ENCODE measurements around the gene CRACR2B.

CRACR2B gene

DNA sequence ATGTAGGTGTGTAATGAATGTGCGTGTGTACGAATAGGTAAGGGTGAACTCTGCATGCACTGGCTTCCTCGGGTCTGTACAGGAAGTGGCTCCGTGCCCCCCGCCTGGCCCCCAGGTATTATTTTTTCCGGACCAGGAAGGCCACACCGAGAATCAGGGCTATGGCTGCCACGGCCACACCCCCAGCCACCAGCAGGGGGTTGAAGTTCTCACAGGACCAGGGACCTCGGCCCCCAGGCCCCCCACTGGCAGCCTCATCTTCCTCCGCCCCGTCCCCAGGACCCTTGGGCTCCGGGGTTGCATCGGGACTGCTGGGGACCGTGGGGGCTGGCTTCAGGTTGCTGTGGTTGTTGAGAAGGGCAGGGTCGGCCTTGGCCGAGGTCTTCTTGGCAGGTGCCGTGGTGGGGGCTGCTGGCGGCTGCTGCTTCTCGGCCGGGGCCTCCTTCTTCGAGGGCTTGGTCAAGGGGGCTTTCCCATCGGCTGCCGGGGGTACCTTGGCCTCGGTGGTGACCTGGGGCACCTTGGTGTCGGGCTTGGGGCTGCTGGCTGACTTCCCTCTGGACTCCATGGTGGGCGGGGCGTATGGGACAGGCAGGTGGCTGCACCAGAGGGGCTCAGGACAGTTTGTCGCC lies 39.6 kb upstream of the CRACR2B start:
- POLR2A ChIA-PET = no interaction called here
- TF ChIP-seq ZNF600 (tag by site-specific recombination; IDR thresholded peaks at IDR 0.05) (no peak), ZNF473 (tag by site-specific recombination; IDR thresholded peaks at IDR 0.05) (no peak), GFI1B (tag by site-specific recombination; IDR thresholded peaks at IDR 0.05) (no peak), YY2 (tag by site-specific recombination; IDR thresholded peaks at IDR 0.05) (no peak), GLI2 (tag by site-specific recombination; IDR thresholded peaks at IDR 0.05; ENCODE audit: borderline replicate concordance, low read depth) (no peak), ZNF560 (tag by site-specific recombination; IDR thresholded peaks at IDR 0.05; ENCODE audit: borderline replicate concordance) (no peak), SETDB1 (IDR thresholded peaks at IDR 0.05; ENCODE audit: insufficient read length, low read length) (no peak), SP2 (tag by site-specific recombination; IDR thresholded peaks at IDR 0.05) (no peak)
- TF ChIP-seq, protein P1, sequence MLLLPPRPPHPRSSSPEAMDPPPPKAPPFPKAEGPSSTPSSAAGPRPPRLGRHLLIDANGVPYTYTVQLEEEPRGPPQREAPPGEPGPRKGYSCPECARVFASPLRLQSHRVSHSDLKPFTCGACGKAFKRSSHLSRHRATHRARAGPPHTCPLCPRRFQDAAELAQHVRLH (tag by site-specific recombination; IDR thresholded peaks at IDR 0.05) = no peak
- TF ChIP-seq, protein P2, sequence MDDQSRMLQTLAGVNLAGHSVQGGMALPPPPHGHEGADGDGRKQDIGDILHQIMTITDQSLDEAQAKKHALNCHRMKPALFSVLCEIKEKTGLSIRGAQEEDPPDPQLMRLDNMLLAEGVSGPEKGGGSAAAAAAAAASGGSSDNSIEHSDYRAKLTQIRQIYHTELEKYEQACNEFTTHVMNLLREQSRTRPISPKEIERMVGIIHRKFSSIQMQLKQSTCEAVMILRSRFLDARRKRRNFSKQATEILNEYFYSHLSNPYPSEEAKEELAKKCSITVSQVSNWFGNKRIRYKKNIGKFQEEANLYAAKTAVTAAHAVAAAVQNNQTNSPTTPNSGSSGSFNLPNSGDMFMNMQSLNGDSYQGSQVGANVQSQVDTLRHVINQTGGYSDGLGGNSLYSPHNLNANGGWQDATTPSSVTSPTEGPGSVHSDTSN (CRISPR knock-in tag; IDR thresholded peaks at IDR 0.05) = no peak
- no peak overlapping the region for H3K4me3 ChIP-seq (ENCODE audit: low read depth, low read length)
- CTCF ChIA-PET = no interaction called here
- H3K27ac ChIP-seq (ENCODE audit: extremely low read depth, low read depth, low read length) = no peak overlapping the region
- H3K36me3 ChIP-seq (ENCODE audit: control insufficient read depth in 2 of 2, insufficient read depth in 1 of 2, low read length in 2 of 2) = peaks cover 0 to 33% of the 10 kb centered on the region in 2 experiments; a peak in 2 of 3 replicates
- H3K9me3 ChIP-seq (ENCODE audit: control insufficient read depth, insufficient read depth, low read depth, low read length) = no peaks in the 10 kb centered on the region
- H3K4me1 ChIP-seq (ENCODE audit: control insufficient read depth, insufficient read depth, low read length) = no peaks in the 10 kb centered on the region

DNA sequence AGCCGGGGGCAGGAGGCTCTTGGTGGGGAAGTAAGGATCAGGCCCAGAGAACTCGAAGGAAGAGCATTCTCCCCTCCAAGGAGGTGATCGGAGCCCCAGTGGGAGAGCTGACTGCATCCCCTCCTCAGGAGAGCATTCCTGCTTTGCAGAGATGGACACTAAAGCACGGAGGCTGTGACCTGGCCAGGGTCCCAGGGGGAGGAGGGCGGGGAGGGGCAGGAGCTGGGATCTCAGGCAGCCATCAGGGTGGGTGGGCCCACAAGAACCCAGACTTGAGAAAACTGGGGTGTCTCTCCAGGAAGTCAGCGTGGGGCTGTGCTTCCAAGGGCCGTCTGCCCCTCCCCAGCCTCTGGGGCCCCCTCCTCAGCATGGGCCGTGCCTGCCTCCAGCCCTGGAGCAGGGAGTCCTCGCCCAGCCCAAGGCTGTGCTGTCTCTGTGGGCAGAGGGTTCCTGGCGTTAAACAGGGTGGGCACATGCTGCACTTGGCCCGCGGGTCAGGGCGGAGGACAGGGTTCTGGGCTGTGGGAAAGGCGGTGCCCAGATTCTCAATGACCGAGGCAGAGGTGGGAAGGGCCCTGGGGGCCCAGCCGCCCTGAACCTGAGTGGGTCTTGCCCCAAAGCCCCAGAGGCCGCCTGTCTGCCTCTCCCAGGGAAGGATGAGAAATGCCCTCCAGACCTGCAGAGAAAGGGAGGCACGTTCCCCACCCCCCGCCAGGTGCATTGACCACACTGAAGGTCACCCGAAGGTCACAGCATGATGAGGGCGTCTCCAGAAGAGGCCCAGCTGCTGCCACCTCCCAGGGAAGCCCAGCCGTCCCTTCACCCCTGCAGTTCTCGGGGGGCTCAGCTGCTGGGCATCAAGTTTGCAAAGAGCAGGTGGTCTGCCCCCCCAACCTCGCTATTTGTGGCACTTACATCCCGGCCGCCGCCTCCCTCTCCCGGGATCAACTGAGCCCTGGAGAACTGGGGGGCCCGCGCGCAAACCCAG lies 38.5 kb upstream of the CRACR2B start:
- no peak overlapping the region for H3K4me3 ChIP-seq (ENCODE audit: low read depth, low read length)
- TF ChIP-seq ZNF473 (tag by site-specific recombination; IDR thresholded peaks at IDR 0.05) (no peak), BCL11B (tag by site-specific recombination; IDR thresholded peaks at IDR 0.05; ENCODE audit: low read depth) (peak; percentile 58; the same call in 1 of the 2 replicates), ZNF311 (tag by site-specific recombination; IDR thresholded peaks at IDR 0.05; ENCODE audit: borderline replicate concordance) (no peak), KLF9 (tag by site-specific recombination; IDR thresholded peaks at IDR 0.05; ENCODE audit: low read depth) (no peak), TCF7L2 (IDR thresholded peaks at IDR 0.05; ENCODE audit: borderline replicate concordance, low read depth, low read length) (no peak), ZNF48 (tag by site-specific recombination; IDR thresholded peaks at IDR 0.05) (no peak), GLIS2 (tag by site-specific recombination; IDR thresholded peaks at IDR 0.05) (peak; percentile 52; the same call in 1 of the 2 replicates), ZNF610 (tag by site-specific recombination; IDR thresholded peaks at IDR 0.05; ENCODE audit: borderline replicate concordance) (no peak), SP3 (tag by site-specific recombination; IDR thresholded peaks at IDR 0.05) (no peak), ZNF184 (tag by site-specific recombination; IDR thresholded peaks at IDR 0.05) (no peak), ZNF341 (tag by site-specific recombination; IDR thresholded peaks at IDR 0.05; ENCODE audit: low read depth) (peak; percentile 34), GLIS1 (tag by site-specific recombination; IDR thresholded peaks at IDR 0.05) (peak; percentile 48; the same call in 1 of the 2 replicates)
- no peaks in the 10 kb centered on the region for H3K9me3 ChIP-seq (ENCODE audit: control insufficient read depth, insufficient read depth, low read depth, low read length)
- H3K27ac ChIP-seq (ENCODE audit: extremely low read depth, low read depth, low read length) = no peak overlapping the region
- H3K36me3 ChIP-seq (ENCODE audit: control insufficient read depth in 2 of 2, insufficient read depth in 1 of 2, low read length in 2 of 2) = peaks cover 0 to 37% of the 10 kb centered on the region in 2 experiments; a peak in 2 of 3 replicates
- H3K4me1 ChIP-seq (ENCODE audit: control insufficient read depth, insufficient read depth, low read length) = no peaks in the 10 kb centered on the region
- ChIA-PET POLR2A (interaction anchor here (0.6 to 2.2 kb wide), 9 partner anchors 10 to 93 kb away, joined by 3 to 11 read pairs (median 5); partner anchors contain the start of genes CRACR2B, GATD1, PNPLA2 and TALDO1), CTCF (interaction anchor here (0.9 kb wide), 1 partner anchor 32 kb away, joined by 3 read pairs; no protein-coding TSS in a partner anchor)

Data from HEK293 (cell line).